Choroid plexus epithelial cell (primary cell): ENCODE measurements around the gene INPP4A.

Experiments used
- DNase-seq: peaks from one replicate; pipeline ENCODE4 v3.0.0-alpha.2; 2010; ENCODE audit warnings: low read depth
- H3K4me3 ChIP-seq: 2 replicates; pipeline ENCODE4 v1.5.1; 2011; ENCODE audit warnings: low read depth, mild to moderate bottlenecking, control low read depth, low read length, moderate library complexity
- TF ChIP-seq, protein P1 (sequence below): conservative IDR thresholded peaks from 2 replicates; pipeline ENCODE4 v1.5.1; 2011; ENCODE audit warnings: low read depth, mild to moderate bottlenecking, control low read depth, inconsistent platforms, low read length, moderate library complexity

The INPP4A gene

DNA sequence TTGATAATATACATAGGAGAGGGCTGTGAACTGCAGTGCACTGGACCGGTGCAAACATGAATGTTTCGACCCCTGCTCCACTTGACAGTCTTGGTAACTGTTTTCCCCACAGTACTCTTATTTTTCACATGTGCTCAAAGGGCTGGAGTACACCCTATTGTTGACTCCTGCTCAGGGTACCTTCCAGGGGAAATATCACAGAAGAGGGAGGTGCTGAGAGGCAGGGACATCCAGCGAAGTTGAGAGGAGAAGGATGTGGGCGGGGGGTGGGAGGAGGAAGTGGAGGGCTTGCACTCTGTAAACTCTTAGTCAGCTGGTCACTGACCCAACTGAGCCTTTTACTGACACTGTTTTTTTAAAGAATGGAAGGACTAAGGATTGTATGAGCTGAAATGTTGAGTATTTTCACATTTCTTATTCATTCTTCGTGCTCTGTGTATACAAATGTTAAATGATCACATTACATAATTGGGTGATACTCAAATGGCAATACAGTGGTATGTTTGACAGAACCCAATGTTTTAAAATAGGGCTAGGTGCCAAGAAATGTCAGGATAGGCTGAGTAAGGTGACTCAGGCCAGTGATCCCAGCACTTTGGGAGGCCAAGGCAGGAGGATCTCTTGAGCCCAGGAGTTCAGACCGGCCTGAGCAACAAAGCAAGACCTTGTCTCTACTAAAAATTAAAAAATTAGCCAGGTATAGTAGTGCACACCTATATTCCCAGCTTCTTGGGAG lies 10.0 kb downstream of the INPP4A start:
- H3K4me3 ChIP-seq = no peak overlapping the region
- TF ChIP-seq, protein P1, sequence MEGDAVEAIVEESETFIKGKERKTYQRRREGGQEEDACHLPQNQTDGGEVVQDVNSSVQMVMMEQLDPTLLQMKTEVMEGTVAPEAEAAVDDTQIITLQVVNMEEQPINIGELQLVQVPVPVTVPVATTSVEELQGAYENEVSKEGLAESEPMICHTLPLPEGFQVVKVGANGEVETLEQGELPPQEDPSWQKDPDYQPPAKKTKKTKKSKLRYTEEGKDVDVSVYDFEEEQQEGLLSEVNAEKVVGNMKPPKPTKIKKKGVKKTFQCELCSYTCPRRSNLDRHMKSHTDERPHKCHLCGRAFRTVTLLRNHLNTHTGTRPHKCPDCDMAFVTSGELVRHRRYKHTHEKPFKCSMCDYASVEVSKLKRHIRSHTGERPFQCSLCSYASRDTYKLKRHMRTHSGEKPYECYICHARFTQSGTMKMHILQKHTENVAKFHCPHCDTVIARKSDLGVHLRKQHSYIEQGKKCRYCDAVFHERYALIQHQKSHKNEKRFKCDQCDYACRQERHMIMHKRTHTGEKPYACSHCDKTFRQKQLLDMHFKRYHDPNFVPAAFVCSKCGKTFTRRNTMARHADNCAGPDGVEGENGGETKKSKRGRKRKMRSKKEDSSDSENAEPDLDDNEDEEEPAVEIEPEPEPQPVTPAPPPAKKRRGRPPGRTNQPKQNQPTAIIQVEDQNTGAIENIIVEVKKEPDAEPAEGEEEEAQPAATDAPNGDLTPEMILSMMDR = no peak
- DNase-seq = peak; percentile 37

DNA sequence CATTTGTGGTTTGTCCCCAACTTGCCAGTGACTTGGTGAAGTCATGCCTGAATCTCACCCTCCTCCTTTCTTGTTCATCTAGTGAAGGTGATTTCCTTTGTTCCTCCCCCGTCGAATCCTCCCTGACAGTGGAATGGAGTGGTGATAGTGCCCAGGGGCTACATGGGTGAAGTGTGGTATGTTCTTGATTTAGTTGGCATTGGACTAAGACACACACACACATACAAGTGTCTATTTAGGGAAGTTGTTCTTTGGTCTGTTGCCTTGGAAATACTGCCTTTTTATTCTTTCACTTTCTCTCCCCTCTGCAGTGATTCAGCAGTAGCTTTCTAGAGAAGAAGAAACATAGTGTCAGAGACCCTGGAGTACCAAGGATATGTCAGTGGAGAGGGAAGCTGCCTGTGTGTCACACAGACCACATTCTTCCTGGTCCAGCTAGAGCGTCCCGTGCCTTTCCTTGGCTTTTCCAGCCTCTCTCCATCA lies 10.9 kb downstream of the INPP4A start:
- peak; percentile 64 for DNase-seq

DNA sequence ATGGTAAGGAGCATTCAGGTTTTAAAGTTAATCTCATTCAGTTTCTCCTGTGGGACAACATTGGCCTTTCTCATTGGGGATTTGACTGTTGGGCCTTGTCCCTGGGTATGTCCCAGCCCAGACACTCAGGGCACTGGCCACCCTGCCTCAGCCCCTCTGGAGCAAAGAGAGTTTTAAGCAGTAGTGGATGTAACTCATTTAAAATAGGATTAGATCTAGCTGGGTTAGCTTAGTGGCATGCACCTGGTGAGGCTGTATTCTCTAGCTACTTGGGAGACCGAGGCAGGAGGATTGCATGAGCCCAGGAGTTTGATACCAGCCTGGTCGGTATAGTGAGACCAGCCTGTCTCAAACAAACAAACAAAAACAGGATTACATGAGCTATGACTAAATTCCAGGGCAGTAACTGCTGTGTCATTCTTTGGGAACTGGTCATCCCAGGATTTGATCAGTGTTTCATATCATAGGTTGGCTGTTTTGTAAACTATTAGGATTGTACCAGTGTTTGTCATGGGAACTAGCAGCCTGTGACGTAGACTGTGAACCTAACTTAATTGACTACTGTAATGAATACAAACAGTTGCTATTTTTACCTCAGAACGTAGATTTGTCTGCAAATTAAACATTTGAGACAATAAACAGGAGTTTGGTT lies 12.5 kb downstream of the INPP4A start:
- TF ChIP-seq, protein P1 = no peak
- DNase-seq = peak; percentile 71
- no peak overlapping the region for H3K4me3 ChIP-seq

More for the DNA sequence above, 10.9 kb downstream of the INPP4A start:
- TF ChIP-seq, protein P1 = no peak
- no peak overlapping the region for H3K4me3 ChIP-seq

DNA sequence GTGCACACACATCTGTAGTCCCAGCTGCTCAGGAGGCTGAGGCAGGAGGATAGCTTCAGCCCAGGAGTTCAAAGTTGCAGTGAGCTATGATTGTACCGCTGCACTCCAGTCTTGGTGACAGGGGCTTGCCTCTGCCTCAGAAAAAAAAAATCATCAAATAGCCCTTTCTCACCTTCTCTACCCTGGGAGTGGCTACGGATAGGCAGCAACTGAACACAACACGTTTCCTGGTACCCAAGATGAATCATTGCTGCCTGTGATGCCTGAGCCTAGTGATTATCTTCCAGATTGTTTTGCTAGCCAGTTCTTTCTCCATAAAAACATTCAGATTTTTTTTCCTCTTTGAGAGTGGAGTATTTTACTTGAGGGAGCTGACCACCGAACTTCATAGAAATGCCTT lies 13.5 kb downstream of the INPP4A start:
- TF ChIP-seq, protein P1 = no peak
- no peak overlapping the region for H3K4me3 ChIP-seq
- no peak for DNase-seq

DNA sequence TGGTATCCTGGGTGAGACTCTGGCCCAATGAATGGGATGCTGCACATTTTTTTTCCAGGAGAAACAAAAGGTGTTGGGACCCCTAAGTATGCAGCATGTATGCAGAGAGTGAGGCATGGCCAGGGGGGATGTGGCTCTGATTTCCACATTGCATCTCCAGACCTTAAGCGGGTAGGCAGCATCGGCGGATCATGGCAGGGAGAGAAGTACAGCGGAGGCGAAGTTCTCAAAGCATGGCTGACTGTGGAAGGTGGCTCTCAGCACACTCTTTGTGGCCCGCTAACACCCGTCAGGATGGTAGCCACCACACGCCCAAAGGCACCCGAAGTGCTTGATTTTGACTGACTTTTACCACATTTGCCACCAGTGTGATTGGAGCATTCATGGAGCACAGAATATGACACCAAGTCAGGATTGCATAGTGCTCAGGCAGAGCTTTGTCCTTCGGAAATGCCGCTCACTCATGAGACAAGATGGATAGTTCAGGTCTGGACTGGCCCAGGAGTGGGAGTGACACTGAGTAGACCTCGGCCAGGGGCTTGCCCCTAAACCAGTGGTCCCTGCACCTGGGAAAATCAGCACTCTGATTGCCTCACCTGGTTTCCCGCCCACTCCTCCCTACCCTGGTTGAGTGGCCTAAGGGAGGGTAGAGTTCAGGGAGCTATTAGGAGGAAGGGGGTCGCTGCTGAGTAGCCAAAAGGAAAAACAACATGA lies 14.2 kb downstream of the INPP4A start:
- no peak for DNase-seq
- TF ChIP-seq, protein P1 = no peak
- H3K4me3 ChIP-seq = no peak overlapping the region

DNA sequence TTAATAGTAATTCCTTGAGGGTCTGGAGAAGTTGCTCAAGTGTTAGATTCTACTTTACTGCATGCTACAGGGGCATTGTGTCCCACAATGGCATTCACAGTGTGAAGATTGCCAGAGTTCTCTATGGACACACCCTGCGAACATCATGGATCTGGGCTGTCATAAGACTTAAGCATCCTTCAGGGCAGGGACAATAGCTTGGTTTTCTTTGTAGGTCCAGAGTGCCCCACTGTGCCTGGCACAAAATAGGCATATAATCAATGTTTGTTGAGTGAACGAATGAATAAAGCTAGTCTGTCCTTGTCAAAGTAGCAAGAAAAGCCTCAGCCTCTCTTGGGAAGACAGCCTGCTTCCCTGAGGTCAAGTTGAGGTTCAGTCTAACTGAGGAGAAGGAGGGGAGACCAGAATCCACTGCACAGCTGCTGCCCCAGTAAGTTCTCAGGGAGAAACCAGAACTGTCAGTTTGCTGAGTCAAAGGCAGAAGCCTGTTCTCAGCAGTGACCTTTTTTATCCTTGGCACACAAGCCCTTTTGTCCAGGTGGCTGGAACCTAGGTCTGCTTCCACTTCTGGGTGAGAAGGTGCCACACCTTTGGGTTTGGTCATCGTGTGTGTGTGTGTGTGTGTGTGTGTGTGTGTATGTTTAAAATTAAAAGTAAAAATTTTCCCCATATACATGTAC lies 15.0 kb downstream of the INPP4A start:
- TF ChIP-seq, protein P1 = no peak
- DNase-seq = peak; percentile 47
- H3K4me3 ChIP-seq = no peak overlapping the region
